Measurements from ENCODE around the gene GRM8.
A peak's percentile ranks its signal among the peaks of the same experiment; 100 is the strongest.

Gene GRM8

DNA sequence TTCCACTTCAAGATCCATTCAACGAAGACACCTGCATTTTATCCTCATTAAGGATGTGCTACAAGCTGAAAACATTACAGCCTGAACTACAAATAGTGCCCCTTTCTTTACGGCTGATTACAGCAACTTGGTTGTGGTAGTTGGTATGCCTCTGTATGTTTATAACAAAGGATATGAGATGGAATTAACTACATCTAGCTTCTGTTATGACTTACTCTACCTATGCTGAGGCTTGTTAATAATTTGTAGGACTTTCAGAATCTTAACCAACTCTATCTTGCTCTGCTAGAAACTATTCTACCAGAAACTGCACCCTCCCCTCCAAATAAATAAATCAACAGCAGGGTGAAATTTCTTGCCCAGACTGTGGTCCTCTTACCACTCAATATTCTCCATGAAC lies 448.1 kb downstream of the GRM8 start:
- DNase-seq = no peak

DNA sequence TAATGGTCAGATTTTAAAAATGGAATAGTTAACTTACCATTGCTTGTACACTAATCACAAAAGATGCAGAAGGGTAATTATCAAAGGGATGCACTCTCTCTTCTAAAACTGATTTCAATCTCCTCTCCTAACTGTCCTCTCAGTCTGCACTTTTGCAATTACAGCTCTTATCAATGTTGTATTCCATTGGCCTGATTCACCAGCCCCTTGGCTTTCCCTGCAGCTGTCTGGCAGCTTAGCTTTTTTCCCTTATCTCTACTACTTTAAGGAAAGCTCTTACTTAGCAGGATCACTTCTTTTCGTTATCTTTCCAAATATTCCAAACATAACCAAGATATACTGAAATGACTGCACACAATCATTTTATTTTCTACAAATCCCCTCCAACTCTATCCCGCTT lies 448.8 kb downstream of the GRM8 start:
- DNase-seq = no peak

- peak; percentile 11 for DNase-seq
Measured at GRCh38 chr7:126803060-126803665, 449.6 kb downstream of the GRM8 start.

DNA sequence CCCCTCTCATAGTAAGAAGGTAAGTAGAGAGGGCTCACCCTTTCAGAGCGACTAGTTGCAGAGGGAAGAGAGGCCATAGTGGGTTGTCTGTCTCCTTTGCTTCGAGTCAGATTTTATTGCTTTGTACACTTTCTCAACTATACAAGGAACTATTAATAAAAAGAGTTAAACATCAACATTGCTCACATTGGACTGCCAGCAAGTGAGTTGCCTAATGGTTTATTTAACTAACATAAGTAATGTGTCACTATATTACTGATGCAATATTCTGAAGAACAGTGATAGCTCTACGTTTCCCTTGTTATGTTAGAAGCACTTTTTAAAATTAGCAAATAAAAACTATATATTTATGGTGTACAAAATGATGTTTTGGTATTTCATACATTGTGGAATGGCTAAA lies 451.0 kb downstream of the GRM8 start:
- DNase-seq = no peak

GRCh38 chr7:126799541-126799940 lies 453.2 kb downstream of the GRM8 start:
- no peak for DNase-seq

- DNase-seq = no peak
Measured at GRCh38 chr7:126792521-126792920, 460.2 kb downstream of the GRM8 start.

DNA sequence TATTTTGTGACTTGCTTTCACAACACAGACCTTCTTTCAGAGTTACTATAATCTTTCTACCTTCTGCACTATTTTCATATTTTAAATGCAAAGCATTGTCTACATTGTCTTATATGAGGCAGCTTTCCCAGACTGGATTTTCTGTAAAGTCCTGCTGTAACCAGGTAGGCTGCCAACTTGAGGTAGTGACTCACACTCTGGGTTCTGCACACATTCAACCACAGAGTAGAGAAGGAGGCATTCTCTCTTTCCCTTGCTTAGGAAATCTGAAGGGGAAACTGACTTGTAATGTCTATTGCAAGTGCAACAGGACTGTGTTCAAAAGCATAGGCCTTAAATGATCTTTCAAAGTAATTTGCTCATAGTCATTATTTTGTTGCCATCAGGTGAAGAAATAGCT lies 461.4 kb downstream of the GRM8 start:
- no peak for DNase-seq

GRCh38 chr7:126790763-126791162 lies 462.0 kb downstream of the GRM8 start:
- no peak for DNase-seq

- no peak for DNase-seq
Measured at GRCh38 chr7:126783613-126784012, 469.1 kb downstream of the GRM8 start.

- no peak for DNase-seq
Measured at GRCh38 chr7:126780993-126781392, 471.7 kb downstream of the GRM8 start.

- DNase-seq = no peak
Measured at GRCh38 chr7:126778101-126778500, 474.6 kb downstream of the GRM8 start.

DNA sequence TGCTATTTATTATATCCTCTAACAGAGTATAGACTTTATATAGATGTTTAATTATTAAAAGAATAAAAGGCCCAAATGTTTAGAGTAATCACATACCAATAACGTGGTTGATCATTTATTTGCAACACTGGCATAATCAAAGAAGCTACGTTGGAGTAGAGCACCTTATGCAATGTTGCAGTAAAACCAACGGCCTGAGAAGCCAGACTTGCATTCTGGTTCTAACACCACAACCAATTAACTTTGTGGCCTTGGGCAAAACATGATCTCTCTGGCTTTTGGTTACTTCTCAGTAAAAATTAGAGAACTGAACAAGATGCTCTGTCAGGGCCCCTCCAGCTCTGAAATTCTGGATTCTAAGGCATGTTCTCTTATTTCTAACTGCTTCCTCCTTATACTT lies 476.2 kb downstream of the GRM8 start:
- no peak for DNase-seq

DNA sequence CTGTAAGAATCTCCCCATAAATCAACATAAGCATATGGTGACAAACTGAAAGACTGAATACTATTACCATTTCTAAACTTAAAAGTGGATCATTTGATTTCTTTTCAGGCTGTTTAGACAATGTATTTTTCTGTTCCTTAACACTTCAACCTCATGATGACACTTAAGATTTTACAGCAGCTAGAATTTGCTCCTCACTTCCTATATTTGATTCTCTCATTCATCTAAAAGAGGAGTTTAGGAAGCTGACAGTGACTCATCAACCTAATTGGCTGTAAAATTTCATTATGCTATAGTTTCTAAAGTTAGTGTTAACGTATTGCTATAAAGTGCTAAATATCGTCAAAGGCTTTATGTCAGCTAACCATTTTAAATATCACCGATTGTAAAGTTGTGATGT lies 478.7 kb downstream of the GRM8 start:
- DNase-seq = no peak

GRCh38 chr7:126768836-126769235 lies 483.9 kb downstream of the GRM8 start:
- no peak for DNase-seq

DNA sequence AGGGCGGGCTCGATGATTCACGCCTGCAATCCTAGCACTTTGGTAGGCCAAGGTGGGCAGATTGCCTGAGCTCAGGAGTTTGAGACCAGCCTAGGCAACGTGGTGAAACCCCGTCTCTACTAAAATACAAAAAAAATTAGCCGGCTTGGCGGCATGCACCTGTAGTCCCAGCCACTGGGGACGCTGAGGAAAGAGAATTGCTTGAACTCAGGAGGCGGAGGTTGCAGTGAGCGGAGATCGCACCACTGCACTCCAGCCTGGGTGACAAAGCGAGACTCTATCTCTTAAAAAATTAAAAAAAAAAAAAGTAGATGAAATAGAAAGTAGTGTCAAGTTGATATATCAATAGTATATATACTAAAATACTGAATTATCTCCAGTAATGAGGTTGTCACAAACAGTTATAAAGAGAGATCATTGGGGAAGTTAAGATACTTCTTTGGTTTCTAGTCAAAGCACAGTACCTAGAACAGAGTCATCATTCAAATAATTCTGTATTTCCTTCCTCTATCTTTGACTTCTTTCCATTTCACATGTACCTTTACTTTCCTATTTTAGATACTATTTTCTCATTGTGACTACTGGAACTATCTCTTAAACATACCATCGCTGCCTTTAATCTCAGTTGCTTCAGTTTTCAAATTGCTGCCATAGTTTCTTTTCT lies 491.7 kb downstream of the GRM8 start:
- no peak for DNase-seq

GRCh38 chr7:126755381-126755780 lies 497.4 kb downstream of the GRM8 start:
- no peak for DNase-seq

GRCh38 chr7:126750207-126750911 lies 502.4 kb downstream of the GRM8 start:
- DNase-seq = no peak

DNA sequence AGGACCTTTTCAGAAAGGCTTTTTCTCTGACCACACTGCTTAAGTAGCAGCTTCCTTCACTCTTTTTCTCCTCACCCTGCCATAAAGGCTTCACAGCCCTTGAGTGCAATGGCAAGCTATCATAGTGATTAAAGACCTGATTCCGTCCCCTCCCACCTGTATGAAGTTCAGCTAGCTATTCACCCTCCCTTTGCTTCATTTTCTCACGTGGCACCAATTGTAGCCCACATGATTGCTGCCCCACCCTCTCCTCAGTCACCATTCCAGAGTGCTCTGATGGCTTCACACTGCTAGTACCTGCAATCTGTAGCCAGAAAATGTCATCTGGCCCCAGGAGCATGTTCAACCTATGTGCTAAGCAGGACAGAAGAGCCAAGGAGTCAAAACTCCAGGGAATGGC lies 523.8 kb downstream of the GRM8 start:
- DNase-seq = no peak

DNA sequence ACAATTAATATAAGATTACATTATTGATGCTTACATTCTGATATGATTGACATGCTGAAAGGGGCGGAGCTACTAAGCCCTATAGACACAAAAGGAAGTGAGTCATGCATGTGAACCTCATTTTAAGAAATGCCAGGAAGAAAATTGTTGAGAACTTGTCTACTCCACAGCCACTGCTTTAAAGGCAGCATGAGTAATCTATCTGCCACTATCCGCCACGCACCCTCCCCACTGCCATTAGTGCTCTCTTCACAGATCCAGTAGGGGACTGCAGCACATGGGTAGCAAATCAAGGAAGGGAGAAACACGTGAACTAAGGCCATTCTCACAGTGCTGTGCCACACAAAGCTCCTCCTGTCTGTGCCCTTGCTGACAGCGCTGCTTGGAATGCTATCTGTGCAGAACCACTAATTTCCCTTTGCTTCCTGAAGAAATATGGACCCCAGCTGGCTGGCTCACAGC lies 524.8 kb downstream of the GRM8 start:
- no peak for DNase-seq

- DNase-seq = no peak
Measured at GRCh38 chr7:126723966-126724544, 528.7 kb downstream of the GRM8 start.

DNA sequence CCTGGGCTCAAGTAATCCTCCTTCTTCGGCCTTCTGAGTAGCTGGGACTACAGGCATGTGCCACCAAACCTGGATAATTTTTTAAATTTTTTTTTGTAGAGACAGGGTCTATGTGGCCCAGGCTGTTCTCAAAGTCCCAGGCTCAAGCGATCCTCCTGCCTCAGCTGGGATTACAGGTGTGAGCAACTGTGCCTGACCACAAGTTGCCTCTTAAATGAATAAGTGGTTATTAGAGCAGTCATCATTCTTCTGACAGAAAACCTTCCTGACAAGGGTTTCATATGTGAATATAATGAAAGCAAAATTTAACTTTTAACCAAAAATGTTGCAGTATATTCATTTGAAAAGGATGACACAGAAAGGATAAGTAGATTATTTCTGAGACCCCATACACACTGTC lies 532.5 kb downstream of the GRM8 start:
- no peak for DNase-seq

DNA sequence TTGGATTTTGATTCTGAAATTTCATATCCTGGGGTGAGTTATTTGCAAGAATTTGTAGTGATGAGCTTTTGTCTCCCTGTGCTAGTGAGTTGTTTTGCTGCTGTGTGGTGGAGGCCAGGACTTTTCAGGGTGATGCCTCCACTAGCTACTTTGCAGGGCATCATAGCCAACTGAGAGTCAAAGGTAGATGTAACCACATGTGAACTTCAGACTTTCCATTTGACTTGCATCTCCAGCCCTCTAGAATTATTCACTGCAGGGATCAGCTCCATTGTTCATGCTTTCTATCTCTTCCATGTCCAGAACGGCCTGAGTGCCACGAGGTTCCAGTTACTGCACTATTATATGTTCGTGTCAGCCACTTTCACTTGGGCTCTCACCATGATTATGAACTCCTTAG lies 534.3 kb downstream of the GRM8 start:
- no peak for DNase-seq

GRCh38 chr7:126716321-126716720 lies 536.4 kb downstream of the GRM8 start:
- DNase-seq = no peak

DNA sequence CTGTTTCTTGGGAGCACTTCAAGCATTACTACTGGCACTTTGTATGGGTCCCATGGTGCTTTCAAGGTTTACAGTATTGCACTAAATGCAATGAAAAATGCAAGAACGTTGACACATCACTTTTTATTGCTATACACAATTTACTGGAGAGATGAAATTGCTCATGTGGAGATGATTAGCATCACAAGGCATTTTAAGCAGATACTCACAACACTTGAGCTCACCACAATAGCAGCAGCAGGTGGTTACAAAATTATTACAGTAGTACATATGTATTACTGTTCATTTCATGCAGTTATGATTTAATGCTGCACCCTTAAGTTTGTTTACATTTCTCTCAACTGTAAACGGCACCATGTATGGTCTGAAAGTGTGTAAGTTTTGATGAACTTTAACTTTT lies 537.7 kb downstream of the GRM8 start:
- DNase-seq = no peak

Data from stimulated activated CD4-positive, alpha-beta T cell treated with anti-CD3 and anti-CD28 coated beads, Interleukin-1b, Interleukin-23, amount 100 ng/mL, for 48 hours (primary cell).